Activated T-cell treated with anti-CD3 and anti-CD28 coated beads, Interleukin-2, amount 50 U/mL, for 48 hours (primary cell): ENCODE measurements around the gene GDF10.

Experiments
- DNase-seq, 2 experiments: peaks; one replicate each; pipeline ENCODE4 v3.0.0-alpha.2; 2020

The GDF10 gene

DNA sequence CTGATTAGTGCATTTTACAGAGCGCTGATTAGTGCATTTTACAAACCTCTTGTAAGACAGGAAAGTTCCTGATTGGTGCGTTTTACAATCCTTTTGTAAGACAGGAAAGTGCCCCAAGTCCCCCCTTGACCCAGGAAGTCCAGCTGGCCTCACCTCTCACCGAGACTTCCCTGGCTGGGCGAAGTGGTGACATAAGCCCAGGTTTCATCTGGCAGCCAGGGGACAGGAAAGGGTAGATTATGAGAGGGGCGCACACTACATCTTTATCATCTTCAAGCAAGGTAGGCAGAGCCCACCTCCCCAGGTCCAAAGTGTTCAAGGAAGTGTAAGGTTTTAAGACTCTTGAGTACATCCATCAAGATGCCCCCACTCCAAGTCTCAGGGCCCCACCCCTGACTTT, 5.5 kb upstream of the GDF10 start:
- peak in 1 of 2 experiments; percentile 0 for DNase-seq

DNA sequence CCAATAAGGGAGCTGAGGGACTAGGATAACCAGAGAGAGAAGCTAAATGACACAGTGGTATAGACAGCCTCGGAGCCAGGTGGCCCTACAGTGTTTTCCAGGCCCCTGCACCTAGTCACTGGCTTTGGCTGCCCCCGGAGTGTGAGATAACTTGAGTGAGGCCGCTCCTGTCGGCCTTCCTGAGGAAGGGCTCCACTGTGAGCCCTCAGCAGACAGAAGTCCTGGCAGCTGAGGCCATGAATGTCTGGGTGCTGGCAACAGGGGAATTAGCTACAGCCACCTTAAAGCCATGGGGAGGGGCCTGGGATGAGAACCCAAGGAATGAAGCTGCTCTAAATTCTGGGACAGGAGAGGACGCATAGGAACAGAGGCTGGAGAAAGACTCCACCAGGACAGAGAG, 4.6 kb upstream of the GDF10 start:
- no peak for DNase-seq

DNA sequence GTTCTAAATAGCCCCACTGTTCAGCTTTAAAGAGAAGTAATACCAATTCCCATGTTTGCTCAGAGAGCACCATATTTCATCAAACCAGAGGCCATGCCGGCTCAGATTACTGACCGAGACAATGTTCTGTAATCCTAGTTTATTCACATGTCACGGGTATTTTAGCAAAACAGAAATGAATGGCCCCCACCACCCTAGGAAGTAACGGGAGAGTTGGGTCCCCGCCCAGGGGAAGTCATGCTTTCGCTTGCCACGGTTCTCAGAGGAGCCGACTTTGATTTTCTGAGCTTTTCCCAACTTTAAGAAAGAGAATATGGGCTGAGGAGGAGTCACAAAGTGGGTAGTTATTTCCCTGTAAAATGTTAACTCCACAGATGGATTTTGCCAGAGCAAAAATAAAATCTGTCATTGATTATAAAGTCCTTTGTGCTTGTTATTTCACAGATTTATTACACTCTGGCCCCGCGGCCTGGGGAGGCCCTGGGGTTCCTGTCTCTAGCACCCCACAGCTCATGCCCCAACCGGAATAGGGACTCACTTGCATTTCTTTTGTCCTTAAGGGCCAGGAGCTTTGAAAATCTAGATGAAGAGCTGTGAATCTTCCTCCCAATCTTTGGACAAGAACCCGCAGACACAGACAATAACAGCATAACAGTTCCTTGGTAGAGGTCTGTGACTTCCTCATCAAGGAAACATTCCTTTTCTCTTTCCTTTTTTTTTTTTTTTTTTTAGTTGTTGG, 3.7 kb upstream of the GDF10 start:
- DNase-seq: no peak

DNA sequence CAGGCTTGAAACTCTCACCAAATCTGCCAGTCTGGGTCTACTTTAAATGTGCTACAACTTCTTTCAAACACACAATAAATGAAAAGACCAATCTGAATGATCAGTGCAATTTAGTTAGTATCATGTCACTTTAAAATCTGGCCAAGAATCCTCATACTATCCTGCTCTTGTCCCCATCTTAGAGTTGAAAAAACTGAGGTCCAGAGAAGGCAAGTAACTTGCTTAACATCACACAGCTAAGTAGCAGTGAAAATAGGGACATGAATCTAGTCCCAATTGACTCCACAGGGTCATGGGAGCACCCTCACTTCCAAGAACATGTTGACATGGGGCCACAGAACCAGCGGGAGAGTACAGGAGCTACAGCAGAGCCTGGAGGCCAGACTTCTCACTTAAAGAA, 3.1 kb upstream of the GDF10 start:
- DNase-seq: no peak

DNA sequence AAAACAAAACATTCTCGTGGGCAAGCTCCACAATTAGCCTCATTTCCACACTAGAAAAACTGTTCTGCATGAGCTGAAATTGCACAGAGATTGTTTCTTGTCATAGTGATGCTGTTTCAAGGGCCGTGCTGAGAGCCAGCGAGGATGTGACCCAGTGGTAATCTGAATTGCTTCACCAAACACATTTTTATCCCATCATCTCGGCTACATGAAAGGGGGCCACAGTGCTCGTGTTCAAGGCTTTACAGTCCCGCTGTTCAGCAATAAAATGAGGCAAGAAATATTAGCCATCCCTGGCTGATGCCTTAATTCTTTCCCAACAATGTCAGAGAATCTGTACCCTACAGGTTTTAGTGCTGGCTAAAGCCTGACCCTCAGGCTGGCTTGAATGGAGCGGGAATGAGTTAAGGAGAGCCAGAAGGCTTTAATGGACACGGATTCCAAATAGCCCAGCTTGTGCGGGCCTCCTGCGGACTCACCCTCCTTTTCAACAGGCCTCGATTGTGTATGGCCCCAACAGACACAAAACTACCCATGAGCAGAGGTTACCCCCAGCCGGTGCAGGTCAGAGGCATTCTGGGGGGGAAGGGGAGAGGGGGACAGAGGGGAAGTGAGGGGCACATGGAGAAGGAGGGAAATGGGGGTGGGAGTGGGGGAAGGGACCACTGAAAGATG, 2.0 kb upstream of the GDF10 start:
- DNase-seq: no peak

DNA sequence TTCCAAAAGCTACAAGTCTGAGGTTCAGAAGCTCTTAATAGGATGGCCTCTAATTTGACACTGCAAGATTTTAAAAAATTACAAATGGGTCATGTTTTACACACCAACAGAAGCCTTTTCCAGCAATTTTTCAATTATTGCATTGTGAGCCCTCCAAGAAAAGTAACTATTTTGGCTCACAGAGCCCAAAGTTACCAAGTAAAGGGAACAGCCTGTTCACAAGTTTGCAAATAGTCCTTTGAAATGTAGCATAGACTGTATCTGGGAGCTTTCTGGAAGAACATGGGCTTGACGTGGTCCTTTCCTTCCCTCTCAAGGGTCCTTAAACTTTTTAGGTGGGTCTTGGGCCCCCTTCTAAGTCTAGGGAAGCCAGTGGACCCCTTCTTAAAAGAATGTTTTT, 1.3 kb upstream of the GDF10 start:
- no peak for DNase-seq

DNA sequence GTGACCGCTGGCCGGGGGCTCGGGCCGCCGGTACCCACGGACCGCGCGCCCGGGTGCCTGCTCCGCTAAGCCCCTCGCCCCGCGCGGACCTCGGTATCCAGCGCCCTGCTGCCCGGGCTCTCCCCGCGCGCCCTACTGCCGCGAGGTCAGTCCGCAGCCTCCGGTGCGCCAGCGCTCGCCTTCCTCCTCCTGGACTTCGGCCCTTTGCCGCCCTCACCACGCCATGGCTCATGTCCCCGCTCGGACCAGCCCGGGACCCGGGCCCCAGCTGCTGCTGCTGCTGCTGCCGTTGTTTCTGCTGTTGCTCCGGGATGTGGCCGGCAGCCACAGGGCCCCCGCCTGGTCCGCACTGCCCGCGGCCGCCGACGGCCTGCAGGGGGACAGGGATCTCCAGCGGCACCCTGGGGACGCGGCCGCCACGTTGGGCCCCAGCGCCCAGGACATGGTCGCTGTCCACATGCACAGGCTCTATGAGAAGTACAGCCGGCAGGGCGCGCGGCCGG, 483 bp downstream of the GDF10 start:
- no peak for DNase-seq

DNA sequence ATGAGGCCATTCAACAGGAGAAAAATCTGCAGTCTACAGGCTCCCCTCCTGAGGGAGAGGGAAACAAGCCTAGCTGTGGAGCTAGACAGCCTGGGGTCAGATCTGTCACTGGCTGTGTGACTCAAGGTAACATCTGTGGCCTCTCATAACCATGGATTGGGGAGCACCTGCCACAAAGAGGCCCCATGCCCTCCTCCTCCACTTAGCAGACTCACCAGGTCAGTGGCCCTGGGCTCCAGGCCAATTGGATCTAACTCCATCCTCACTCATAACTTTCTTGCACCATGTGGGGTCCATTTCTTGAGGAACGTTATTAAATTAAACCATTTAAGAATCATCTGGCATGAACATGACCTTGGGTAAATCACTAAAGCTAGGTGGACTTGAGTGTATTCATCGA, 1.8 kb downstream of the GDF10 start:
- DNase-seq: no peak

DNA sequence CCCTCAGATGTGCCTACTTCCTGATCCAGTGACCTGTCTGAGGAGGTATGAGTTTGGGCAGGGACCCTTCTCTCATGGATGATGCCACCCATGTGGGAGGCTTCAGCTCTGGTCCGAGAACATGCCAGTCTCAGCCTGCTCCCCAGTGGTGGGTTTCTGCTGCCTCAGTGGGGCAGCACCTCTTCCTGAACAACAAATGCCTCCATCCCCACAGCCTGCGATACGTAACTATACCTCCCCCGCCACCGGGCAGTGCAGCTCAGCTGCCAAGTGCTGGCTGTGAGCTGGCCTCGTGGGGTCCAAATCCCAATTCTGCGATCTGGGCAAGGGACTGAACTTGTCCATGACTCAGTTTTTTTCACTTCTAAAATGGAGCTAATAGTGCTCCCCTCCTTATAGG, 3.1 kb downstream of the GDF10 start:
- DNase-seq: no peak

DNA sequence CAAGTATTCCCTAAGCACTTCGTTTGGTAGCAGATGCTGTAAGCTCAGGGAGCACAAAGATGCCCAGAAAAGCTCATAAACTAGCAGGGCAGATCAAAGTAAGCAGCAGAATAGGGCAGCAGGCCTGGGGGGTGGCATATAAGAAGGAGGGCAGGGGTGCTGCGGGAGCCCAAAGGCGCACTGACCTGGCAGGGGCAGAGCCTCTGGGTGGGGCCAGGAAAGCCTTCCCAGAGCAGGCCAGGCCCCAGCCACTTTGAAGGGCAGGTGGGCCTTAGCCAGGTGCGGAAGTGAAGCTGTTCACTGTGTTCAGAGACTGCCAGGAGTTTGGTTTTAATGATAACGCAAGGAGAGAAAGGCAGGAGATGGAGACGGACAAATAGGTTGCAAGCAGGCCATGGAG, 3.9 kb downstream of the GDF10 start:
- no peak for DNase-seq

DNA sequence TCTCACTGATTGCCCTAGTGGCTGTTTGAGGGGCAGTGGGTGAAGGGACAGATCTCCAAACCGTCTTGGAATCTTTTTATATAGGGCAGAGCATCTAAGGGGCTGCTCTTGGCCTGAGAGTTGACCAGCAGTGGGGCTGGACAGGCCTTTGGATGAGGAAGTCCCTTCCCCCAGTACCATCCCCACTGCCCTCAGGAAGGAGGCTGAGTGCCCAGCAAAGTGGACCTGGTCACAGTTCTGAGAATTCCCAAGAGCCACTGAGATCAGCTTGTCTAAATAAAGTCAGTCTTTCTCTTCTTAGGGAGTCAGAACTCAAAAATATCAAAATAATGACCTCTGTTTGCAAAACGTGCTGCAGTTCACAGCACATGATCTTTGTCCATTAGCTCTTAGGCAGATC, 5.6 kb downstream of the GDF10 start:
- DNase-seq: no peak

DNA sequence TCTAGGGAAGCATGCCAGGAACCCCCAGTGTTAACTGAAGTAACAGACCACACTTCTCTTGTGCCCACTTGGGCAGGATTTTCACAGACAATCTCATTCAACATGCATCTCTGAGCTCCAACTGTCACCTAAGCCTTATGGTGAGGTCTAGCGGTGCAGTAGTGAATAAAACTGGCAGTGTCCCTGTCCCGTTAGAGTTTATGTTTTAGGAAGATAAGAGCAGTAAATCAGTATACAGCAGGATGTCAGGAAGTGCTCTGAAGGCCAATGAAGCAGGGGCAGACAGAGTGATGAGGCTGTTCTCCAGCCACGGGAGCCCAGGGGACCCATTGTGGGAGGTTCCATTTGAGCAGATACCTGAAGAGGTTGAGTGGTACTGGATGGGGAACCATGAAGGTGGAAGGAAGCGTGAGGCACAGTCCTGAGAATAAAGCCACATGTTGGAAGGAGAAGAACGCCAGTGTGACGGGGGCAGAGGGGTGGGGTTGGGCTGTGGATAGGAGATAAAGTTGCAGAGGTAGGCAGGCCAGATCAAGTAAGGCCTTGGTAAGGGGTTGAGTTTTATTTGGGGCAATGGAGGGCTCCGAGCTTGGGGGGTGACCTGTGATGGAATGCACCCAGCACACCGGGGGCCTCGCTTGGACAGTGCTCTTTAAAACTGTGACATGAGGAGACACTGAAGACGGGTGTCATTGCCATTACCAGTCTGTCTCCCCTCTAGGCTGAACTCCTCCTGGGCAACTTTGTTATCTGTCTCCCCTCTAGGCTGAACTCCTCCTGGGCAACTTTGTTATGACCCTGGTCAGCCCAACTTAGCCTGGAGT, 6.6 kb downstream of the GDF10 start:
- DNase-seq: no peak

DNA sequence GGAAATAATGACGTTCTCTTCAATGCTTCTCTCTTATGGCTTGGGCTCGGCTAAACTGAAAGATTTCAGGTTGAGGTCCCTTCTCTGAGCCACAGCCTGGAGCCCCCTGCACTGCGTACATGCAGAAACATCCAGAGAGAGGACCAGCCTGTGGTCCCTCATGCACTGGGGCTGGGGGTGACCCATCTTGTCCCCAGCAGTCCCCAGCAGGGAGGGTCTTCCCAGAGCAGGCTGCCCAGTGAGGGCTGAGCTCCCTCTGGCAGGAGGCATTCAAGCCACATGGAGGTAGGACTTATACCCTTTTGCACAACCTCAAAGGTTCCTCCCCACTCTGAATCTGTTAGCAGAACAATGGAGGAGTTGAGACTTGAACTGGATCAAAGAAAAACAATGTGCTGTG, 7.4 kb downstream of the GDF10 start:
- DNase-seq: no peak

DNA sequence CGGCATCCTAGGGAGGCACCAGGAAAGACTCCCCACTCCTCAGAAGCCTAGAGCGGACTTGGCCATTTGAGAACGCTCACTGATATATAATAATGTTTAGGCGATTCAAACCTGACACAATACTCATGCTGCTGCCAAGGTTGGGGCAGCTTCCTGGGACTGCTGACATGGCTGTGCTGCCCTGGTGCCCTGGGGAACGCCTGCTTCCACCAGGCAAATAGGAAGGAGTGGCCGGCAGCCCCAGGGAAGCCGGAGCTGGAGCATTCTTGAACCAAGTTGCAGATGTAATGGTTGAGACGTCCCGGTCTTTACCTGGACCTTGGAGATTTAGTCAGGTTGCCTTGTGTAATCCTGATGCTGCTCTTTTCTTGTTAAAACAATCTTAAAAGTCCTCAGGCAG, 8.8 kb downstream of the GDF10 start:
- no peak for DNase-seq

DNA sequence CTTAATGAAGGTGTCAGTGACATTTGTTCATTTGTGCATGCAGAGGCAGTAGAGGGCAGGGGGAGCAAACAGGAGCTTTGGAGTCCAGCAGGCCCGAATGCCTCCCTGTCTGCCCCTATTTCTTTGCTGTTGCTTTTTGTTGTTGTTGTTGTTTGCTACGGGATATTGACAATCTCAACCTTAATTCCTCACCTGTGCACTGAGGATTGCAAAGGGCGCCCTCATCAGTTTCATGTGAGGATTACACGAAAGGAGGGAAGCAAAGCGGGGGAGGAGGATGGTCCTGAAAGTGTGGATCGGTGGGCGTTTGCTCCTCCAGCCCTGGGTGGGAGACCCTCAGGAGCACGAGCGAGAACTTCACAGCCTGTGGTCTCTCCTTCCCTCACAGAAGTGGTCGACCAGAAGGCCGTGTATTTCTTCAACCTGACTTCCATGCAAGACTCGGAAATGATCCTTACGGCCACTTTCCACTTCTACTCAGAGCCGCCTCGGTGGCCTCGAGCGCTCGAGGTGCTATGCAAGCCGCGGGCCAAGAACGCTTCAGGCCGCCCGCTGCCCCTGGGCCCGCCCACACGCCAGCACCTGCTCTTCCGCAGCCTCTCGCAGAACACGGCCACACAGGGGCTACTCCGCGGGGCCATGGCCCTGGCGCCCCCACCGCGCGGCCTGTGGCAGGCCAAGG, 9.6 kb downstream of the GDF10 start:
- peak in 1 of 2 experiments; percentile 42 for DNase-seq

DNA sequence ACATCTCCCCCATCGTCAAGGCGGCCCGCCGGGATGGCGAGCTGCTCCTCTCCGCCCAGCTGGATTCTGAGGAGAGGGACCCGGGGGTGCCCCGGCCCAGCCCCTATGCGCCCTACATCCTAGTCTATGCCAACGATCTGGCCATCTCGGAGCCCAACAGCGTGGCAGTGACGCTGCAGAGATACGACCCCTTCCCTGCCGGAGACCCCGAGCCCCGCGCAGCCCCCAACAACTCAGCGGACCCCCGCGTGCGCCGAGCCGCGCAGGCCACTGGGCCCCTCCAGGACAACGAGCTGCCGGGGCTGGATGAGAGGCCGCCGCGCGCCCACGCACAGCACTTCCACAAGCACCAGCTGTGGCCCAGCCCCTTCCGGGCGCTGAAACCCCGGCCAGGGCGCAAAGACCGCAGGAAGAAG, 10.1 kb downstream of the GDF10 start:
- DNase-seq: no peak

DNA sequence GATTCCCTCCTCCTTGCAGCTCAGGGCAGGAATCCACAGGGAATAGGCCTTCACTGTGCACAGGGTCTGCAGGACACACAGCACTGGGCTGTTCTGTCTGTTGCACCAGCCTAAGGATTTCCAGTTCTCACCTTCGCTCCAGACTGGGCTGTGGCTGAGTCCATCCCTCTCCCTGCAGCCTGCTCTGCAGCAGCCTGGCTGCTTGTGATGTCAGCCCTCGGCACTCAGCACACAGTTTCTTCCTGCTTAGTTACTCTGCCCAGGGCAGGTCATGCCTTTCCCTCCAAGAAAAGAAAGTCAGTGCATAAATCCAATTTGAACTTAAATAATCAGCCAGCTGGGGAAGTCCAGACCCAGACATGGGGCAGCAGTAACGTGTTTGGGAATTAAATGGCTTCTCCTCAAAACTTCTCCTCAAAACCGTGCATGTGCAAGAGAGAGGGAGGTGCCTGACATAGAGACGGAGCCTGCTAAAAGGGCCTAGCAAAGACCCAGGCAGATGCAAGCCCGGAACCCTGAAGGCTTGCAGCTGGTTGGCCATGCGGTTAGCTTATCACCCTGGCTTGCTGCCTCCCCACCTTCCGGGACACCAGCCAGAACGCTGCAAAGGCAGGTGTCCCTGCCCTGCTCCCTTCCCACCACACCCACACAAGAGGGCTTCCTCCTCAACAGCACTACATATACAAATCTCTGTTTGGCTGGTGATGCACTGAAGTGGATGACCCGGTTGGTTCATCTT, 11.4 kb downstream of the GDF10 start:
- DNase-seq: peak; percentile 37 to 49

DNA sequence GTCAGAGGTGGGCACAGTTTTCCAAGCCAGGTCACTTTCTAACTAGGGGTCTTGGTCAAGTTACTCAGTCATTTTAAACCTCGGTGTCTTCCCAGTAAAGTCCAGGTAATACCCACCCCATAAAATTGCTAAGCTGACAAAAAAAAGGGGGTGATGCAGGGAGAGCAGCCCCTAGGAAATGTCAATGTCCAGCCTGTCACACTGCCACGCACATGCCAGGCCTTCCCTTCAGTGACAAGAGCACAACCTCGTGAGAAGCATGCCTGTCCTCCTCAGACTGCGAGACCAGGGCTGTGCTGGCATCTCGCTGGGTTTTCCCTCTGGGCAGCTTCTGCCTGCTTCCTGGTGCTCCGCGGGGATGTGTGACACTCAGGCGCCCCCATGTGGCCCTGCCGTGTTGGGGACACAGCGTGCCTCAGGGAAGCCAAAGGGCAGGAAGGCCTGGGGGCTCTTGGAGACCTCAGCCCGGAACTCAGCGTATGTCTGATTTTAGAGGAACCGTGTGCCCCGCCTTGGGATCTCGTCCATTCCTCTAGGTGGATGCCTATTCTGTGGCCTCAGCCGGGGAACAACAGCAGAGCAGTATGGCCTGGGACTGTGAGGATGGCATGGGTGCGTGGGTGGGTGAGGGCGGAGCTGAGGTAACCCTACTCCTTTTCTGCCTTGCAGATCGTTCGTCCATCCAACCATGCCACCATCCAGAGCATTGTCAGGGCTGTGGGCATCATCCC, 12.1 kb downstream of the GDF10 start:
- peak; percentile 88 to 91 for DNase-seq

DNA sequence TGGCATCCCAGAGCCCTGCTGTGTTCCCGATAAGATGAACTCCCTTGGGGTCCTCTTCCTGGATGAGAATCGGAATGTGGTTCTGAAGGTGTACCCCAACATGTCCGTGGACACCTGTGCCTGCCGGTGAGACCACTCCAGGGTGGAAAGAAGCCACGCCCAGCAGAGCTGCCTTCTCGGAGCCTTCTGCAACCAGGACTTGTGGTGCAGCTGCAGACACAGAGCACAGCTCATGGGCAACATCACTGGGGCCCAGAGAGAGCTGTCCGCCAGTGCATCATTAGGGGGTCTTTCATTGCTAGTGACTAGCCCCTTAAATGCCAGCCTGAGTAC, 12.6 kb downstream of the GDF10 start:
- no peak for DNase-seq

DNA sequence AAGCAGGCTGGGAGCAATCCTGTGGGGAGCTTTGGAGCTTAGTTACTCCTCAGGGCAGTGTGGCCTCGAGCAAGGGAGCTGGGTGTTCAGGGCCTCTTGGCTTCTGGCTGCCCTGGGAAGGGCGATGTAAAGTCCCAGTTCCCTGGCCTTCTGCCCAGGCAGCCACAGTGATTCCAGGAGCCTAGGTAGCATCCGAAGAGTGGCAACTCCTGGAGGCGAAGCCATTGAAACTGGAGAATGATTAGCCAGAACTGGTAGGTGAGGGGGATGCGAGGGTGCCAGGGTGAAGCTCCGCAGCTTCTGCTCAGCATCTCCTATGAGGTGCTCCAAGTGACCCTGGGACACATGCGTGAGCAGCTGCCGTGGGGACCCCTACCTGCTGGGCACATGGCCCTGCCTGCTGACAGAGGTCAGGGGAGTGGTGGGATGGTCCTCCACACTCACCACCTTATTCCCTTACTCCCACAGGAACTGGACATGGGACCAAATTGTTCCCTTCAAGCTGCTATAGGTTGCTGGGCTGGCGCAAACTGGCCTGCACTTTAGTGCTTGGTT, 14.5 kb downstream of the GDF10 start:
- no peak for DNase-seq

DNA sequence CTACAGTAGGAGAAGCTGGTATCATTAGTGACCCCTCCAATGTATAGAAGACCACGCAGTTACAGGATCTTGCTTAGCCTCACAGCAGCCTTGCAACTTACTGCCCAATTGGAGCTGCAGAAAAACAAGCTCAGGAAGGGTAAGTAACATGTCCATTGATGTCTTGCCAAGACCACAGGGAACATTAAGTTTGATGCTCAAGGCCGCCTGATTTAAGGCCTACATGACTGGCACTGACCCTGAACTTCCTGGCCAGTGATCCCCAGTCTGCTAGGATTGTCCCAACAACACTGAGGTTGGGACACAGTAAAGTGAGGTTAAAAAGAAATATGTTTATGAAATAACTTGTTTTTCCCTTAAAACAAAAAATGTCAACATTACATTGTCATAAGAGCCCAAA, 15.4 kb downstream of the GDF10 start:
- DNase-seq: no peak

DNA sequence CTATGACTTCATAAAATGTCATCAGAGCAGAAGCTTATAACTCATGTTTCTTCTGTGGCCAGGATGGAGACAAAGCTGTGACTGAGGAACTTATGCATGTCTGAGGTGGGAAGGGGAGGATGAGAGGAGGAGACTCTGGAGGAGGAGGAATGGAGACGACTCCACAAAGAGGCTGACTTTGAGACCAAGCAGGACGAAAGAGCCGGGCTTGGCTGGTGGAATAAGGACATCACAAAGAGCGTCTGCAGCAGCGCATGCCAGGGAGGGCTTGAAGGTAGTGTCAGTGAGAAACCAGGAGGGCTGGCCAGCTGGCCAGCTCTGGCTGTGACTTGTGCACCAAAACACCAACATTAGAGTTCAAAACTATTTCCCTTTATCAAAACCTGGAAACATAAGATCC, 16.1 kb downstream of the GDF10 start:
- no peak for DNase-seq
